COLO668 (cell line): ENCODE results near the gene AKAIN1.

ENCODE experiments used
- DNase-seq: peaks from one replicate; lab custom pipeline; 2025; ENCODE audit not compliant: unreplicated experiment; lab: John Stamatoyannopoulos, UW

The AKAIN1 gene

GRCh38 chr18:5162111-5162510, 34.9 kb downstream of the AKAIN1 start:
- no peak for DNase-seq

GRCh38 chr18:5159080-5159479, 38.0 kb downstream of the AKAIN1 start:
- DNase-seq = no peak

GRCh38 chr18:5158587-5158986, 38.5 kb downstream of the AKAIN1 start:
- DNase-seq = no peak

GRCh38 chr18:5158172-5158571, 38.9 kb downstream of the AKAIN1 start:
- no peak for DNase-seq

GRCh38 chr18:5155907-5156287, 41.2 kb downstream of the AKAIN1 start:
- DNase-seq = no peak

GRCh38 chr18:5155218-5155906, 41.7 kb downstream of the AKAIN1 start:
- no peak for DNase-seq

- DNase-seq = no peak
Observed at GRCh38 chr18:5152343-5153020, 44.6 kb downstream of the AKAIN1 start.

- DNase-seq = no peak
Observed at GRCh38 chr18:5150894-5151293, 46.2 kb downstream of the AKAIN1 start.

GRCh38 chr18:5146093-5146492, 51.0 kb downstream of the AKAIN1 start:
- DNase-seq = no peak

GRCh38 chr18:5145168-5145825, 51.8 kb downstream of the AKAIN1 start:
- no peak for DNase-seq

GRCh38 chr18:5144629-5145028, 52.4 kb downstream of the AKAIN1 start:
- no peak for DNase-seq

GRCh38 chr18:5142859-5143258, 54.2 kb downstream of the AKAIN1 start:
- no peak for DNase-seq

- DNase-seq = no peak
Observed at GRCh38 chr18:5142131-5142530, 54.9 kb downstream of the AKAIN1 start.

- no peak for DNase-seq
Observed at GRCh38 chr18:5137261-5137660, 59.8 kb downstream of the AKAIN1 start.

GRCh38 chr18:5132987-5133386, 64.1 kb downstream of the AKAIN1 start:
- no peak for DNase-seq

- DNase-seq = no peak
Observed at GRCh38 chr18:5122272-5122671, 74.8 kb downstream of the AKAIN1 start.

GRCh38 chr18:5110266-5110665, 86.8 kb downstream of the AKAIN1 start:
- no peak for DNase-seq

- no peak for DNase-seq
Observed at GRCh38 chr18:5107988-5108387, 89.1 kb downstream of the AKAIN1 start.

GRCh38 chr18:5106730-5107129, 90.3 kb downstream of the AKAIN1 start:
- DNase-seq = no peak

- no peak for DNase-seq
Observed at GRCh38 chr18:5104246-5104645, 92.8 kb downstream of the AKAIN1 start.

GRCh38 chr18:5103693-5104092, 93.4 kb downstream of the AKAIN1 start:
- no peak for DNase-seq

GRCh38 chr18:5103286-5103685, 93.8 kb downstream of the AKAIN1 start:
- DNase-seq = no peak
